ENCODE data around the gene MEDAG.

MEDAG gene

GRCh38 chr13:30936971-30937370 lies 30.9 kb downstream of the MEDAG start:
- DNase-seq (ENCODE audit: low read depth in 1 of 2, low spot score in 1 of 2), result no peak

- no peak for DNase-seq (ENCODE audit: low read depth in 1 of 2, low spot score in 1 of 2)
Observed at GRCh38 chr13:30943881-30944280, 37.8 kb downstream of the MEDAG start.

GRCh38 chr13:30957258-30957943 lies 51.3 kb downstream of the MEDAG start:
- DNase-seq (ENCODE audit: low read depth in 1 of 2, low spot score in 1 of 2), result no peak

GRCh38 chr13:30959678-30960077 lies 53.6 kb downstream of the MEDAG start:
- DNase-seq (ENCODE audit: low read depth in 1 of 2, low spot score in 1 of 2), result no peak

- no peak for DNase-seq (ENCODE audit: low read depth in 1 of 2, low spot score in 1 of 2)
Observed at GRCh38 chr13:30963791-30964190, 57.7 kb downstream of the MEDAG start.

GRCh38 chr13:30965380-30965779 lies 59.3 kb downstream of the MEDAG start:
- DNase-seq (ENCODE audit: low read depth in 1 of 2, low spot score in 1 of 2), result no peak

GRCh38 chr13:30966101-30966500 lies 60.0 kb downstream of the MEDAG start:
- no peak for DNase-seq (ENCODE audit: low read depth in 1 of 2, low spot score in 1 of 2)

- DNase-seq (ENCODE audit: low read depth in 1 of 2, low spot score in 1 of 2), result no peak
Observed at GRCh38 chr13:30968846-30969245, 62.8 kb downstream of the MEDAG start.

- no peak for DNase-seq (ENCODE audit: low read depth in 1 of 2, low spot score in 1 of 2)
Observed at GRCh38 chr13:30971575-30971974, 65.5 kb downstream of the MEDAG start.

GRCh38 chr13:30972888-30973377 lies 66.9 kb downstream of the MEDAG start:
- DNase-seq (ENCODE audit: low read depth in 1 of 2, low spot score in 1 of 2), result no peak

GRCh38 chr13:30974350-30974749 lies 68.3 kb downstream of the MEDAG start:
- DNase-seq (ENCODE audit: low read depth in 1 of 2, low spot score in 1 of 2), result no peak

Measured in stimulated activated CD4-positive, alpha-beta T cell treated with anti-CD3 and anti-CD28 coated beads, Interleukin-15, amount 100 ng/mL, for 1 hour (primary cell).